ENCODE data around the gene TAF6.

- no peak for TF ChIP-seq CTCF (IDR thresholded peaks at IDR 0.05)
- TF ChIP-seq POLR2AphosphoS5 (IDR thresholded peaks at IDR 0.05) = no peak
- TF ChIP-seq POLR2A (IDR thresholded peaks at IDR 0.05) = no peak
These were observed 46.7 kb downstream of the TAF6 start for GRCh38 chr7:100072462-100072861.
